Endodermal cell (in vitro differentiated cells): Measurements from ENCODE around the gene MSH3. TPM values are rescaled to one million over a fixed set of nuclear protein-coding genes. Genes with fewer than 3 reads are reported as not detected.

Experiments used
- DNase-seq: peaks from one replicate; pipeline ENCODE4 v3.0.0-alpha.2; 2017
- H3K27ac ChIP-seq: 2 replicates; pipeline ENCODE4 v1.5.1; 2013; ENCODE audit warnings: mild to moderate bottlenecking, low read depth, low read length, moderate library complexity
- H3K27me3 ChIP-seq: 2 replicates; pipeline ENCODE4 v1.6.1; 2013; ENCODE audit warnings: mild to moderate bottlenecking, low read length, moderate library complexity; ENCODE audit not compliant: insufficient read depth, control insufficient read depth, poor library complexity, severe bottlenecking
- H3K36me3 ChIP-seq: 2 replicates; pipeline ENCODE4 v1.7.0; 2013; ENCODE audit warnings: mild to moderate bottlenecking, low read length, moderate library complexity; ENCODE audit not compliant: control insufficient read depth, insufficient read depth
- H3K4me1 ChIP-seq: one replicate; pipeline ENCODE4 v1.7.0; 2013; ENCODE audit warnings: low read length; ENCODE audit not compliant: control insufficient read depth, insufficient read depth
- H3K4me3 ChIP-seq: 2 replicates; pipeline ENCODE4 v1.5.1; 2013; ENCODE audit warnings: mild to moderate bottlenecking, low read length, moderate library complexity
- H3K9ac ChIP-seq: 2 replicates; pipeline ENCODE4 v1.6.1; 2013; ENCODE audit warnings: mild to moderate bottlenecking, low read length, moderate library complexity; ENCODE audit not compliant: poor library complexity, severe bottlenecking; ENCODE audit errors: extremely low read depth
- H3K9me3 ChIP-seq: 2 replicates; pipeline ENCODE4 v1.6.1; 2013; ENCODE audit warnings: mild to moderate bottlenecking, low read length, moderate library complexity; ENCODE audit not compliant: control insufficient read depth
- H3K27ac Mint-ChIP-seq: 2 replicates; pipeline ENCODE4 v1.8.0; 2020; ENCODE audit warnings: mixed read lengths
- H3K27me3 Mint-ChIP-seq: 2 replicates; pipeline ENCODE4 v1.8.0; 2021; ENCODE audit warnings: mild to moderate bottlenecking, mixed read lengths; ENCODE audit not compliant: insufficient read depth
- H3K36me3 Mint-ChIP-seq: 2 replicates; pipeline ENCODE4 v1.8.0; 2020; ENCODE audit warnings: low read depth, mixed read lengths
- H3K4me1 Mint-ChIP-seq: 2 replicates; pipeline ENCODE4 v1.8.0; 2020; ENCODE audit warnings: mixed read lengths
- H3K4me3 Mint-ChIP-seq: 2 replicates; pipeline ENCODE4 v1.8.0; 2020; ENCODE audit warnings: mild to moderate bottlenecking, moderate library complexity, mixed read lengths
- H3K9me3 Mint-ChIP-seq: 2 replicates; pipeline ENCODE4 v1.8.0; 2020; ENCODE audit warnings: mild to moderate bottlenecking, mixed read lengths
- WGBS, 2 experiments: methylation state at CpG; one replicate each; pipeline versions ENCODE4 v1.1.5 to v1.1.7; 2013; ENCODE audit warnings: missing lambda C conversion rate in 2 of 2, mixed read lengths in 1 of 2; ENCODE audit not compliant: insufficient coverage in 1 of 2, insufficient read length in 1 of 2; 5-methylcytosine and 5-hydroxymethylcytosine counted together
- total RNA-seq, 2 donors: library from RNA; stranded (reverse); fragmentation: NEBNext Ultra II Directional in 1 of 2; extraction: Animal tissue kit (Norgen Biotek cat#: 25700) in 1 of 2; gene quantifications; 2 replicates in 1 of 2; 3 replicates in 1 of 2; pipeline ENCODE4 v1.2.1, GENCODE V29; 2021
- TF ChIP-seq, protein P1 (sequence below): fragments of 200-600 bp; sonication (generic); conservative IDR thresholded peaks from 2 replicates; pipeline ENCODE4 v1.5.0; 2021; ENCODE audit warnings: antibody characterized with exemption, mild to moderate bottlenecking

MSH3 gene
- total RNA-seq, 2 donors from 2014 or later, result 17.3 to 25.2 TPM

DNA sequence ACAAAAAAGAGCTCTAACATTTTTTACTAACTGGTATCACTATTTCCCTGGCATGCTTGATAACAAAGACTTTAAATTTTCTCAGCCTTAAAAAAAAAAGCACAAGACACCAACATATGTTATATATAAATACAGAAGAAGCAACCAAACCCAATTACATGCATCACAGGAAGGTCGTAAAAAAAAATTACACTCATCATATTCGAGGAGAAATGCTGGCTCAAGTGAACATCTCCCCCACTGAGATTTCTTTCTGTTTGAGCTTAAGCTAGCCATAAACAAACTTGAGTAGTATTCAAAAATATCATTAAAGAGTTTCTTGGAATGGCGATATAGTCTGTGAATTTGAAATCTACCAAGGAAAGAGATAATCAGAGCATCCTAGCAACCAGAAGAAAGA lies 7.5 kb upstream of the MSH3 start:
- Mint-ChIP-seq H3K9me3 (peaks cover 2% of the 10 kb centered on the region), H3K4me1 (peaks cover 4% of the 10 kb centered on the region), H3K27me3 (no peaks in the 10 kb centered on the region), H3K27ac (no peak overlapping the region), H3K4me3 (no peak overlapping the region), H3K36me3 (peaks cover 53% of the 10 kb centered on the region)
- Histone ChIP-seq H3K36me3 (peaks cover 41% of the 10 kb centered on the region), H3K9me3 (peaks cover 11% of the 10 kb centered on the region), H3K4me1 (no peaks in the 10 kb centered on the region), H3K9ac (no peak overlapping the region), H3K4me3 (no peak overlapping the region), H3K27me3 (no peaks in the 10 kb centered on the region), H3K27ac (no peak overlapping the region)
- TF ChIP-seq, protein P1, sequence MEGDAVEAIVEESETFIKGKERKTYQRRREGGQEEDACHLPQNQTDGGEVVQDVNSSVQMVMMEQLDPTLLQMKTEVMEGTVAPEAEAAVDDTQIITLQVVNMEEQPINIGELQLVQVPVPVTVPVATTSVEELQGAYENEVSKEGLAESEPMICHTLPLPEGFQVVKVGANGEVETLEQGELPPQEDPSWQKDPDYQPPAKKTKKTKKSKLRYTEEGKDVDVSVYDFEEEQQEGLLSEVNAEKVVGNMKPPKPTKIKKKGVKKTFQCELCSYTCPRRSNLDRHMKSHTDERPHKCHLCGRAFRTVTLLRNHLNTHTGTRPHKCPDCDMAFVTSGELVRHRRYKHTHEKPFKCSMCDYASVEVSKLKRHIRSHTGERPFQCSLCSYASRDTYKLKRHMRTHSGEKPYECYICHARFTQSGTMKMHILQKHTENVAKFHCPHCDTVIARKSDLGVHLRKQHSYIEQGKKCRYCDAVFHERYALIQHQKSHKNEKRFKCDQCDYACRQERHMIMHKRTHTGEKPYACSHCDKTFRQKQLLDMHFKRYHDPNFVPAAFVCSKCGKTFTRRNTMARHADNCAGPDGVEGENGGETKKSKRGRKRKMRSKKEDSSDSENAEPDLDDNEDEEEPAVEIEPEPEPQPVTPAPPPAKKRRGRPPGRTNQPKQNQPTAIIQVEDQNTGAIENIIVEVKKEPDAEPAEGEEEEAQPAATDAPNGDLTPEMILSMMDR, result no peak
- WGBS, 2 experiments, result 86 to 91% methylated on average over 1 to 3 of the region's 3 CpGs
- DNase-seq, result no peak

DNA sequence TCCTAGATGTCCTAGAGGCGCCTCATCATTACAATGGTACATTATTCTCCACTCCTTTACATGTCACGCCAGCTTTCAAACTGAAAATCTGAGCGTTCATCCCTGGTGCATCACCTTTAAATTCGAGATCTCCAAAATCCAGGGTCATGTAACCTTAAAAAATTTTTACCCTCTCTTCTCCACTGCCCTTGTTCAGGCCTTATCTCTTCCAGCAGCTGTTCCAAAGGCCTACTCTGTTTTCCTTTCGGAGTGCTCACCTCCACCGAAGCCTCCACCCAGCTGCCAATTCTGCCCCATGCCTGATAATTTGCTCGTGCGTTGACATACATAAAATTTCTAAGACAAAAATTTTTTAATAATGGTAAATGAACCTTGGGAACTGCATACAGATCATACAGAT lies 950 bp upstream of the MSH3 start:
- Mint-ChIP-seq H3K27ac (no peak overlapping the region), H3K36me3 (peaks cover 27% of the 10 kb centered on the region), H3K4me1 (peaks cover 16% of the 10 kb centered on the region), H3K27me3 (no peaks in the 10 kb centered on the region), H3K4me3 (peak overlapping the region; percentile 71), H3K9me3 (no peaks in the 10 kb centered on the region)
- H3K9ac ChIP-seq, result peak overlapping the region; percentile 78
- no peak for DNase-seq
- H3K4me1 ChIP-seq, result no peaks in the 10 kb centered on the region
- WGBS, 2 experiments, result 38 to 42% methylated on average over 5 to 8 of the region's 8 CpGs
- H3K27me3 ChIP-seq, result no peaks in the 10 kb centered on the region
- no peaks in the 10 kb centered on the region for H3K9me3 ChIP-seq
- peak overlapping the region; percentile 89 for H3K4me3 ChIP-seq
- peaks cover 36% of the 10 kb centered on the region for H3K36me3 ChIP-seq
- H3K27ac ChIP-seq, result no peak overlapping the region
- TF ChIP-seq, protein P1, result no peak

DNA sequence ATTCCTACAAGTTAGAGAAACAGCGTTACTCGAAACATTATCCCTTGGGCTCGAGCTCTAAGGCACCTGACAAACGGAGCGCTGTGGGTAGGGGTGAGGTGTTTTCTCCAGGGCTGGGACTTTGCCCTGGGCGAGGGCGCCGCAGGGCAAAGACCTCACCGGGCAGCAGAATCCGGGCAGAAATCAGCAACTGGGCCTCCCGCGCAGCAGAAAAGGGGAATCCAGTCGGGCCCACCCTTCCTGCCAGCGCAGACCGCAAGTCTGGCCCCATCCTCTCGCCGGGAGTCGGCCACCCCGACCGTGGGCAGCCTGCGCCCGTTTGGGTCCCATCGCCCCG lies 430 bp upstream of the MSH3 start:
- H3K9me3 ChIP-seq, result no peaks in the 10 kb centered on the region
- H3K27ac Mint-ChIP-seq, result peak overlapping the region; percentile 80
- H3K4me3 Mint-ChIP-seq, result peak overlapping the region; percentile 71
- WGBS, 2 experiments, result 0% methylated on average over 24 of the region's 24 CpGs; no CpG with 5 or more reads in 1 of the 2 experiments
- peak; percentile 75 for DNase-seq
- TF ChIP-seq, protein P1, result no peak
- no peaks in the 10 kb centered on the region for H3K9me3 Mint-ChIP-seq
- peaks cover 32% of the 10 kb centered on the region for H3K36me3 ChIP-seq
- no peaks in the 10 kb centered on the region for H3K27me3 Mint-ChIP-seq
- H3K27ac ChIP-seq, result peak overlapping the region; percentile 72
- no peaks in the 10 kb centered on the region for H3K4me1 ChIP-seq
- H3K4me3 ChIP-seq, result peak overlapping the region; percentile 89
- H3K27me3 ChIP-seq, result no peaks in the 10 kb centered on the region
- H3K4me1 Mint-ChIP-seq, result peaks cover 16% of the 10 kb centered on the region
- peak overlapping the region; percentile 78 for H3K9ac ChIP-seq
- H3K36me3 Mint-ChIP-seq, result peaks cover 26% of the 10 kb centered on the region
